Activated T-helper 1 cell treated with anti-CD3 and anti-CD28 coated beads, Interleukin-2, amount 50 U/mL, for 16 hours (primary cell): ENCODE results near the gene GTF2F2.

Experiments used
- DNase-seq, 2 donors: peaks; one replicate each; pipeline ENCODE4 v3.0.0-alpha.2; 2020; ENCODE audit warnings: low read depth in 1 of 2, low spot score in 1 of 2

GTF2F2 gene

GRCh38 chr13:45209229-45209628, 88.9 kb downstream of the GTF2F2 start:
- DNase-seq, result no peak

DNA sequence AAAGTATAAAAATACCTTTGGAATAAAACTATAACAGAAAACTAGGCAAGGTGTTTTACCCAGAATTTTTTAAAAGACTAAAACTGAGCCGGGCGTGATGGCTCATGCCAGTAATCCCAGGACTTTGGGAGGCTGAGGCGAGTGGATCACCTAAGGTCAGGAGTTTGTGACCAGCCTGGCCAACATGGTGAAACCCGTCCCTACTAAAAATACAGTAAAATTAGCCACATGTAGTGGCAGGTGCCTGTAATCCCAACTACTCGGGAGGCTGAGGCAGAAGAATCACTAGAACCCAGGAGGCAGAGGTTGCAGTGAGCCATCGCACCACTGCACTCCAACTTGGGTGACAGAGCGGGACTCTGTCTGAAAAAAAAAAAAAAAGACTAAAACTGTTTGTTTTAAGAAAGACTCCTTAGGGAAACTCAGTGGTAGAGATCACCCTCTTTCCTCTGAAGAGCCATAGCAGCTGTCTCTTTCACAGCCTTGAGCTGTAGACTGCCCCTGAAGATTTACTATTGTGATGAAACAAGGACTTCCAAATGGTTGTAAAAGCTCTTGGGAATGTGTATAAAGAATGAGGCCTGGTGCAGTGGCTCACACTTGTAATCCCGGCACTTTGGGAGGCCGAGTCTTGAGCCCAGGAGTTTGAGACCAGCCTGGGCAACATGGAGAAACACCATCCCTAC, 95.2 kb downstream of the GTF2F2 start:
- no peak for DNase-seq

GRCh38 chr13:45216193-45216592, 95.9 kb downstream of the GTF2F2 start:
- no peak for DNase-seq

DNA sequence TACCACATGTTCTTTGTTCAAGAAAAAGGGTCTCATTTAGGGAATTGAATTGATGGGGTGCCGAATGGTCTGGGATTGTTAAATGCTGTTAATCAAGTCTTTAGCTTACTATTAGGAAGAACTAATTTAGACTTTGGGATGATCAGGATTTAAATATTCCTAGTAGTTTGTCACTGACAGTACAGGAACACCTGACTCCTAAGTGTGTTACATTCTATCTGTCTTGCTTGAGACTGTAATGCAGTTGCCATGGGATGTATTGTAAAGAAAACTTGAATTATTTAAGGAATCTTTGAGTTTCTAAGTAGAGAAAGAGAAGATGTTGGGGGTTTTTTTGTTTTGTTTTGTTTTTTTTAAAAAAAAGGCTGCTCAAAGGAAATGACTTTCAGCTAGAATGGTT, 98.4 kb downstream of the GTF2F2 start:
- no peak for DNase-seq

- no peak for DNase-seq
Measured at GRCh38 chr13:45219123-45219891, 99.0 kb downstream of the GTF2F2 start.

DNA sequence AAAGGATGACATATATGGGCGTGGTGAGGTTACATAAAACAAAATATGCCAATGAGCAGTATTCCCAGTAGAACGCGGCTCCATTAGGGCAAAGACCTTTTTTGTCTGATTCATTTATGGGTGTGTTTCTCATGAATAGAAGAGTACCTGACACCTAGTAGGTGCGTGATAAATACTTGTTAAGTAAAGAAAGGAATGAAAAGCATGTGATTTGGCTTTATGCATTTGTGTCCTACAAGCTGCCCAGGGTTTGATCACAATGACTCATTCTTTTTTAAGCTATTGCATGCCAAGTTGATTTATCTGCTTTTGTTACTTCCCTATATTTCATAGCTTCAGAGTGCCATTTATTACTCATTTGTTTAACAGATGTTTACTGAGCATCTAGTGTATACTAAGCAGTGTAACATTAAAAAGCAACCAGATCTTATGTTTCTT, 99.6 kb downstream of the GTF2F2 start:
- DNase-seq, result no peak

DNA sequence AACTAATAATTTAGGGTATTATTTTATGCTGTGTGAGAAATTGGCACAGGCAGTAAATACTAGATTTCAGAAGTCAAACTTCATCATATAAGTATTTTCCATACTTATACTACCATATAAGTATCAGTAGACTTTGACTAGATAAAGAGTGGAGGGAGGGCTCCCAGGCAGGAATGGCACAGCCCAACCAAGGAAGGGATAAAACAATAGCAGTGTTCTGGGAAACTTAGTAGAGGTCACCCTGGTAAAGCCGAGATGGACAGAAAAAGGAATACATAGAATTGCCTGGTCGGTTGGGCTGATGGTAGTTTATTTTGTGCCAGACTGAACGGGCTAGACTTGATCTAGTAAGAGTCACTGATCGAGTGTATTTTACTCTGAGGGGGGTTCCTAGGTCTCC, 100.1 kb downstream of the GTF2F2 start:
- DNase-seq, result no peak

- DNase-seq, result no peak
Measured at GRCh38 chr13:45222516-45222915, 102.2 kb downstream of the GTF2F2 start.

DNA sequence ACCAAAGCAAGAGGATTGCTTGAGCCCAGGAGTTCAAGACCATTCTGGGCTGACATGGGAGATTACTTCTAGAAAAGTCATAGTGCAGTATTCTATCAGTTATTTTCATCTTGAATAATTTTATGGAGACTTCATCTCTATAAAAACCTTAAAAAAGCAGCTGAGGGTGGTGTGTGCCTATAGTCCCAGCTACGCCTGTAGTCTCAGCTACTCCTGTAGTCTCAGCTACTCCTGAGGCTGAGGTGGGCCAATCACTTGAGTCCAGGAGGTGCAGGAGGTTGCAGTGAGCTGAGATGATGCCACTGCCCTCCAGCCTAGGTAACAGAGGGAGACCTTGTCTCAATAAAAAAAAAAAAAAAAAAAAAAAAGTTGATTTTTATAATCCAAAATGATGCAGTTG, 102.6 kb downstream of the GTF2F2 start:
- DNase-seq, result no peak

GRCh38 chr13:45224176-45224575, 103.9 kb downstream of the GTF2F2 start:
- DNase-seq, result no peak

GRCh38 chr13:45225370-45225769, 105.1 kb downstream of the GTF2F2 start:
- DNase-seq, result no peak

DNA sequence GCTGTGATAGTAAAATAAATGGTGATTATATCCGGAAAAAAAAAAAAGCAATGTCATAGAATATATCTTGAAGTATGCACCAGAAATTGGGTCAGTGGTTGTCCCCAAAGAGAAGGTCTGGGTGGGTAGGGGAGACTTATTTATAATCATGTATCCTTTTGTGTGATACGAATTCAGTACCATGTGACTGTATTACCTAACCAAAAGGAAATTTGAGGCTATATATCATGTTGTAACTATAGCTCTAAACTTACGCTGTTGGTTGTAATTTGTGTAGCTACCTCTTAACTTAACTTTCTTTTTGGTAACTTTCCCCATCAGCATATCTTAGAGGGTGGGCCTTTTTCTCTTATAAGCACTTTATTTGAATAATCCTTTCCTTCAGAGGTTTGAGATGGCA, 105.7 kb downstream of the GTF2F2 start:
- no peak for DNase-seq

DNA sequence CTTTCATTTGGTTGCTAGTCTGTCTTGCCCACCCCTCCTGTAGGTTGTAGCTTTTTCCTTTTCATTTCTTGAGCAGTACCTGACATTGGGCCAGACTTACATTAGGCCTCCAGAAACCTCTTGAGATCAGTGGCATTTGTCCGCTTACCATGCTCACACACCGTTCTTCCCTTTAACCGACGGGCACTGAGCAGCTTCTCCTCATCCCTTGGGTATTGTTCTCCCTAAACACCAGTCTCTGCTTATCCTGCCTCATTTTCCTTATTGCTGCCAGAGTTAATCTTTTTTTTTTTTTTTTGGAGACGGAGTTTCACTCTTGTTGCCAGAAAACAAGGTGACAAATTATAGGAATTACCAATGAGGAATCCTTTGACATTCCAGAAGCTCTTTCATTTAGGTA, 107.7 kb downstream of the GTF2F2 start:
- no peak for DNase-seq

DNA sequence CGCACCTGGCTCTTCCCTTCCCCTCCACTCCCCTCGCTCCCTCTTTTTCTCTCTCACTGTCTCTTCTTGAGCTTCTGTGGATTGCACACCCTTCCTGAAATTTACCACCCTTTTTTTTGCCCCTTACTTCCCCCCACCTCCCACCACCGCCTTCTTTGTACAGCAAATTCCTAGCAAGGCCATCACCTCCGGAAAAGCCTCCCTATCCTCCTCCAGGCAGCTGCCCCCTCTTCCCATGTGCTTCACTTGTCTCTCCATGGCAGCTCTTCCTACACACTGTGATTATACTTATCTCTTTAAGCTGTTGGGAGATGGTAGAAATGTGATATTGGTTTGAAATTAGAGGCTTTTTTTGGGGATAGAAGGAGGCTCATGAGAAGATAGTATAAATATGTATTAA, 108.9 kb downstream of the GTF2F2 start:
- no peak for DNase-seq

GRCh38 chr13:45231305-45231704, 111.0 kb downstream of the GTF2F2 start:
- no peak for DNase-seq

DNA sequence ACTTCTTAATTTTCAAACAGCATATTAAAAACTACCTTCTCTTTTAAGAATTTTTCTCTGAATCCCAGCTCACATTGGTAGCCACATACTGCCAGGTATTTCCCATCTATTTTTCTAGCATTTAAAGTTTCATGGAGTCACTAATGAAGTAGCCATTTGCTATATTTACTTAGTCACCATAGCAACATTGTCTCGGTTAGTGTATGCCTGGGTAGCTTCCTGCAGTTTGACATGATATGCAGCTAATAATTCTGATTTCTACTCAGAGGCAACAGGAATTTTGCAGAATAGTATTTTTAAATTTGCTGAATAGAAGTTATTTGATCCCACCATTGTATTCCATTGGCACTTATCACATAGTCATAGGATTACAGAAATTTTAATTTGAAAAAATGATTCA, 111.4 kb downstream of the GTF2F2 start:
- DNase-seq, result no peak

DNA sequence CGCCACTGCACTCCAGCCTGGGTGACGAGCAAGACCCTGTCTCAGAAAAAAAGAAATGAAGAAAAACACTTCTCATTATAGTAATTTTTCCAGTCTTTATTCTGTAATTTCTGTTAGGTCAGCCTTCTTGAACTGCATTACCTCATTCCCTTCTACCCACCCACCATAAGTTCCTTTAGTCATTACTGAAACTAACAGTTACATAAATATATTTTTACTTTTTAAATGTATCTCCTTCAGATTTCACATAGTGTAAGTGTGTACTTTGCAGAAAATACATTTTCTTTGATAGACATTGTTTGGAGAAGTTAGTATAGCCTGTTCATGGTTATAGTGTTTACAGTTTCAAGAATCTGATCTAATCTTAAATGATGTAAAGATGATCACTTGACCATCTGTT, 112.3 kb downstream of the GTF2F2 start:
- DNase-seq, result no peak

DNA sequence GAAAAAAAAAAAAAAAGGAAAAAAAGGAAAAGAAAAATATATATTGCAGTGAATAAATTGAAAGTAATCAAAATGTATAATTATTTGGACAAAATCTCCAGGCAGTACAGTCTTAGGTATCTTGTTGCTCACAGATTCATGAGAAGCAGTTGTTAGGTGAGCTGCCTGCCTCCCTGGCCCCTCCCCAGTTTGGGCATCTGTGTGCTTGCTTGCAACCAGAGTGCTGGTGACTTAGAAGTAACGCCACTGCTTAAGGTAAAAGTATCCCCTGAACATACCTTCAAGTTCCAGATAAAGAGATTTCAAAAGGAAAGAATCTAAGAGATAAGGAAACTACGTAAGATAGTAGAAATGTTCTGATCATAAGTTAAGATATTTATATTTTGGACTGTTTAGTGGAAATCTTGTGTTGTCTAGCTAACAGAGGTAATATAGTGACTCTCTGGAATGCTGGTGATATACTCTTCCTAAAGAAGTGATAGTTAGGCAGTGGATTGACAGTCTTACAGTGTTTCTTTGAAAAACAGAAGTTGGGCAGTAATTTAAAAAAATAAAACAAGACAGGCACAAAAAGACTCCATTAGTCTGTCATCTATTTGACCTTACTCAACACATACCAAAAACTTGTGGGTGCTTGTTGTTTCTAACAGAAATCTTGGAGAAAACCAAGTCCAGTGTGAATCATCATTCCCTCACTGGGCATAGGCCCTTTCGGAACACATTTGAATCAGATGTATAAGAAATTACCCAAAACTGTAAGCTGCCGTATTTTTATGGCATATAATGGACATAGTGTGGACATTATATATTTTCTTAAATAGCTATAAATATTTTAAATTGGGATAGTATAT, 118.9 kb downstream of the GTF2F2 start:
- no peak for DNase-seq

- no peak for DNase-seq
Measured at GRCh38 chr13:45240143-45240542, 119.8 kb downstream of the GTF2F2 start.

GRCh38 chr13:45242070-45242469, 121.8 kb downstream of the GTF2F2 start:
- DNase-seq, result no peak

DNA sequence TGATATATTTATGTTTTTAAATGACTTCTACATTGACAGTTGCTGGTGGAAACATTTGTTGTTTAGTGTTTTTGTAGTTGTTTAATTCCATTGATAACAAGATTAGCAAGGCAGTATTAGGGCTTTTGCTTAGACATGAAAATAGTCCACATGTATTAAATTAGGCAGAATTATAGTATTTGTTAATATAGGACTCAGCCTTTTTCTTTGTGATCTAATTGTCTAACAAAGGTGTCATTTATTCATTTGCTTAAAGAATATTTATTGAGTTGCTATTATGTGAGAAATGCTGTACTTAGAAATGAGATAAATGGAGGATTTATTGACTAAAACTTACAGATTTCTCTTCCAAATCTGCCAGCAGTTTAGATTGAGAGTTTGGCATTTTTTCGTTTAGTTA, 122.2 kb downstream of the GTF2F2 start:
- no peak for DNase-seq

- DNase-seq, result no peak
Measured at GRCh38 chr13:45243077-45243476, 122.8 kb downstream of the GTF2F2 start.
